ENCODE data around the gene NFE2L3. TPM values are rescaled to one million over a fixed set of nuclear protein-coding genes. Genes with fewer than 3 reads are reported as not detected.

The NFE2L3 gene
- total RNA-seq, 5 donors from 2014 or later (not counting 1 experiment from before 2014, with no cell fraction given): 1.8 to 6.2 (median 5.1) TPM

DNA sequence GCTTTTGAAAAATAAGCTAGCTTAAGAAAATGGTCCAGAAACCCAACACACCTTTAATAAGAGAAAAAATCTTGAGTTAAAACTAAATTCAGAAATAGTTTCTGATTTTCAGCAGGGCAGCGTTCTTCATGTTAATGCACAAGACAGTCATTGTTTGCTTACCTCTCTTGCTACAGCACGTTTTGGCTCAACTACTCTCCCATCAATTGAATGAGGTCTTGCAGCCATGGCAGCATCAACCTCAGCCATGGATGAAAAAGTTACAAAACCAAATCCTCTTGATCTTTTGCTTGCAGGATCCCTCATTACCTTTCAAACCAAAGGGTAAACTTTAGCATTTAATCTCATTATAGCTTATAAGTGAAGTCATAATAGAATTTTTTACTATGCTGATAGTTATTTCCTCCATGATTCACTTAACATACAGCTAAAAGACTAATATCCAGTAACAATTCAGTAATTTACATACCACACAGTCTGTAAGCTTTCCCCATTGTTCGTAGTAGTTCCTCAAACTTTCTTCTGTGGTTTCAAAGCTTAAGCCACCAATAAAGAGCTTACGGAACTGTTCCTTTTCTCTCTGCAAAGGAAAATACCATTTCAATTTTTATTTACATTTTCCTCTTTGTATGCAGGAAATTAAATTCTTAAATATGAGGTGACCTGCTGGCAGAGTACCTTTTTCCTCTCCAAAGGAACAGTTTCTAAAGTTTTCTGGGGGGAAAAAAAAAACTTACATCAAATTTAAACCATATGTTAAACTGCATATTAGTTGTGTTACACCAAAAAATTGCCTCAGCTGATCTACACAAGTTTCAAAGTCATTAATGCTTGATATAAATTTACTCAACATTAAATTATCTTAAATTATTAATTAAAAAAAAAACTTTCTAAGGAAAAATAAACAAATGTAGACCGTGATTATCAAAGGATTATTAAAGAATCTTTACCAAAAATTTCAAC lies 45.4 kb downstream of the NFE2L3 start:
- Histone ChIP-seq H3K27me3 (replicated peaks in 1 of 2; ENCODE audit: control insufficient read depth in 2 of 2, extremely low read depth in 1 of 2, insufficient read depth in 2 of 2, low read length in 1 of 2) (no peaks in the 10 kb centered on the region), H3K27ac (ENCODE audit: low read length) (peak overlapping the region; percentile 35), H3K4me3 (ENCODE audit: control insufficient read depth in 1 of 2, extremely low read depth in 1 of 2, low read length in 1 of 2) (peak overlapping the region; percentile 32 to 44), H3K9me3 (no peaks in the 10 kb centered on the region), H3K4me1 (ENCODE audit: control insufficient read depth in 1 of 2, extremely low read depth in 1 of 2, insufficient read depth in 2 of 2, low read length in 2 of 2) (peaks cover 35 to 51% of the 10 kb centered on the region in 2 experiments), H3K36me3 (ENCODE audit: control insufficient read depth in 2 of 2, extremely low read depth in 1 of 2, insufficient read depth in 1 of 2, low read length in 1 of 2) (peaks cover 6 to 54% of the 10 kb centered on the region in 2 donors)
- ChIA-PET CTCF (interaction anchor here (0.6 to 4.5 kb wide), 30 partner anchors 9 to 964 kb away, joined by 3 to 50 read pairs (median 6); partner anchors contain the start of gene NFE2L3 (in 2 of the 2)), POLR2A (interaction anchor here (0.6 to 4.3 kb wide), 16 partner anchors 9 to 305 kb away, joined by 3 to 58 read pairs (median 5); partner anchors contain the start of genes NFE2L3 (in 1 of the 2) and SNX10 (in 1 of the 2))
- Mint-ChIP-seq H3K36me3 (peaks cover 68% of the 10 kb centered on the region), H3K4me1 (peaks cover 49 to 74% (median 53%) of the 10 kb centered on the region in 3 donors), H3K9me3 (no peaks in the 10 kb centered on the region), H3K27ac (peak overlapping the region; percentile 84 to 100), H3K4me3 (peak overlapping the region; percentile 96 to 100 (median 100)), H3K27me3 (peaks cover 0 to 2% of the 10 kb centered on the region in 2 donors)
- ATAC-seq (replicated peaks in 1 of 4): no peak
- DNase-seq: peak in 1 of 35 experiments; percentile 36
- 0% methylated on average over 1 of the region's 5 CpGs for WGBS (ENCODE audit: insufficient coverage)

- peaks cover 59% of the 10 kb centered on the region for H3K36me3 Mint-ChIP-seq
- H3K4me1 Mint-ChIP-seq: peaks cover 47 to 74% (median 50%) of the 10 kb centered on the region in 3 donors
- DNase-seq (peak in 1 of 35 experiments; percentile 70), ATAC-seq (replicated peaks in 1 of 4) (no peak)
- CTCF ChIA-PET: interaction anchor here (0.6 to 4.5 kb wide), 25 partner anchors 9 to 963 kb away, joined by 3 to 50 read pairs (median 6); partner anchors contain the start of gene NFE2L3 (in 1 of the 2)
- H3K4me3 ChIP-seq (ENCODE audit: control insufficient read depth in 1 of 2, extremely low read depth in 1 of 2, low read length in 1 of 2): peak overlapping the region; percentile 95 to 97
- WGBS (ENCODE audit: insufficient coverage): 0% methylated on average over 1 of the region's 6 CpGs
- no peaks in the 10 kb centered on the region for H3K9me3 ChIP-seq
- H3K27ac ChIP-seq (ENCODE audit: low read length): peak overlapping the region; percentile 99
- peaks cover 29 to 49% of the 10 kb centered on the region in 2 experiments for H3K4me1 ChIP-seq (ENCODE audit: control insufficient read depth in 1 of 2, extremely low read depth in 1 of 2, insufficient read depth in 2 of 2, low read length in 2 of 2)
- POLR2A ChIA-PET: interaction anchor here (0.6 to 4.3 kb wide), 19 partner anchors 10 to 1367 kb away, joined by 3 to 58 read pairs (median 5); partner anchors contain the start of genes CYCS (in 1 of the 2), NFE2L3 (in 1 of the 2) and SNX10 (in 1 of the 2)
- H3K36me3 ChIP-seq (ENCODE audit: control insufficient read depth in 2 of 2, extremely low read depth in 1 of 2, insufficient read depth in 1 of 2, low read length in 1 of 2): peaks cover 6 to 45% of the 10 kb centered on the region in 2 donors
- peaks cover 0 to 2% of the 10 kb centered on the region in 2 donors for H3K27me3 Mint-ChIP-seq
- peak overlapping the region; percentile 96 to 100 (median 100) for H3K4me3 Mint-ChIP-seq
- H3K27me3 ChIP-seq (replicated peaks in 1 of 2; ENCODE audit: control insufficient read depth in 2 of 2, extremely low read depth in 1 of 2, insufficient read depth in 2 of 2, low read length in 1 of 2): no peaks in the 10 kb centered on the region
- H3K27ac Mint-ChIP-seq: peak overlapping the region; percentile 99 to 100
- H3K9me3 Mint-ChIP-seq: no peaks in the 10 kb centered on the region
Measured at GRCh38 chr7:26198133-26198780, 46.3 kb downstream of the NFE2L3 start.

- Histone ChIP-seq H3K27ac (ENCODE audit: low read length) (peak overlapping the region; percentile 99), H3K4me1 (ENCODE audit: control insufficient read depth in 1 of 2, extremely low read depth in 1 of 2, insufficient read depth in 2 of 2, low read length in 2 of 2) (peaks cover 23 to 48% of the 10 kb centered on the region in 2 experiments), H3K9me3 (no peaks in the 10 kb centered on the region), H3K36me3 (ENCODE audit: control insufficient read depth in 2 of 2, extremely low read depth in 1 of 2, insufficient read depth in 1 of 2, low read length in 1 of 2) (peaks cover 6 to 40% of the 10 kb centered on the region in 2 donors), H3K27me3 (replicated peaks in 1 of 2; ENCODE audit: control insufficient read depth in 2 of 2, extremely low read depth in 1 of 2, insufficient read depth in 2 of 2, low read length in 1 of 2) (no peaks in the 10 kb centered on the region), H3K4me3 (ENCODE audit: control insufficient read depth in 1 of 2, extremely low read depth in 1 of 2, low read length in 1 of 2) (peak overlapping the region; percentile 95 to 97)
- 0% methylated on average over 1 of the region's 7 CpGs for WGBS (ENCODE audit: insufficient coverage)
- peak overlapping the region; percentile 99 to 100 for H3K27ac Mint-ChIP-seq
- ATAC-seq (replicated peaks in 1 of 4) (no peak), DNase-seq (no peak)
- CTCF ChIA-PET: interaction anchor here (0.6 to 4.5 kb wide), 20 partner anchors 9 to 963 kb away, joined by 3 to 50 read pairs (median 6); partner anchors contain the start of gene NFE2L3 (in 1 of the 2)
- peaks cover 54% of the 10 kb centered on the region for H3K36me3 Mint-ChIP-seq
- POLR2A ChIA-PET: interaction anchor here (0.6 to 4.3 kb wide), 12 partner anchors 7 to 1367 kb away, joined by 3 to 58 read pairs (median 6); partner anchors contain the start of genes CYCS (in 1 of the 2) and NFE2L3 (in 1 of the 2)
- H3K9me3 Mint-ChIP-seq: no peaks in the 10 kb centered on the region
- peaks cover 47 to 74% (median 50%) of the 10 kb centered on the region in 3 donors for H3K4me1 Mint-ChIP-seq
- peak overlapping the region; percentile 96 to 100 (median 100) for H3K4me3 Mint-ChIP-seq
- H3K27me3 Mint-ChIP-seq: peaks cover 0 to 2% of the 10 kb centered on the region in 2 donors
Measured at GRCh38 chr7:26198781-26199169, 46.8 kb downstream of the NFE2L3 start.

DNA sequence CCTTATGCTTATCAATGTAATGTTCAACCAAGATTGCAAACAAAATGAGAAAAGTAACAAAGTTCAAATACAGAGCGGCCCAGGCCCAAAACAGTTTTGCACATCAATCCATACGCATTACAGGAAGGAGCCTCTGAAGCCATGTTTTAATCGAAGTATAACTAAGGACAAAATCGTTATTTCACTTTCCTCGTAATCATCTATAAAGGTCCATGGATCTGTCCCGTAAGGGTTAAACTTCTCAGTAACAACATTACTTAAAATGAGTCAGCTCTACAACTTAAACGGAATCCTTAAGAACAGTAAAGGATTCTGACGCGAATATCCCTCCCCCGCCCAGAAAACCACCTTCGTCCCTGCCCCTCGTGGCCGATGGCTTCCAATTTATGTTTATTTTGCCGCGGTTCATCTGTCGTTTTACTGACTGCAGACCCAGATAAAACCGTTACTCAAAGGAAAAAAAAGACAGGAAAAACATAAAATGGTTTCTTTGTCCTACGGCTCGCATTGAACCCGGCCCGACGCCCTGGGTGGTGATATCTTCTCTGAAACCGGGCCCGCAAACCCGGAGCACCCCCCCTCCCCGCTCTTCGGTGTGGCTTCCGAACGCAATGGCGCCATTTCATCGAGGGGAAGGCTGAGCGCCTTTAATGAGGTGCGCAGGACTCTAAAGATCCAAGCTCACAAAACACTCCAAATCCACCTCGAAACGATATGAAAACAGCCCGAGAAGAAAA lies 47.5 kb downstream of the NFE2L3 start:
- Mint-ChIP-seq H3K4me1 (peaks cover 47 to 74% (median 49%) of the 10 kb centered on the region in 3 donors), H3K4me3 (peak overlapping the region; percentile 96 to 100 (median 100)), H3K27me3 (peaks cover 0 to 2% of the 10 kb centered on the region in 2 donors), H3K27ac (peak overlapping the region; percentile 99 to 100), H3K36me3 (peaks cover 47% of the 10 kb centered on the region), H3K9me3 (no peaks in the 10 kb centered on the region)
- ATAC-seq (replicated peaks in 1 of 4) (no peak), DNase-seq (peak; percentile 43 to 83 (median 67))
- H3K4me1 ChIP-seq (ENCODE audit: control insufficient read depth in 1 of 2, extremely low read depth in 1 of 2, insufficient read depth in 2 of 2, low read length in 2 of 2): peaks cover 16 to 51% of the 10 kb centered on the region in 2 experiments
- no peaks in the 10 kb centered on the region for H3K27me3 ChIP-seq (replicated peaks in 1 of 2; ENCODE audit: control insufficient read depth in 2 of 2, extremely low read depth in 1 of 2, insufficient read depth in 2 of 2, low read length in 1 of 2)
- H3K36me3 ChIP-seq (ENCODE audit: control insufficient read depth in 2 of 2, extremely low read depth in 1 of 2, insufficient read depth in 1 of 2, low read length in 1 of 2): peaks cover 6 to 35% of the 10 kb centered on the region in 2 donors
- WGBS (ENCODE audit: insufficient coverage): 0% methylated on average over 14 of the region's 36 CpGs
- H3K27ac ChIP-seq (ENCODE audit: low read length): peak overlapping the region; percentile 99
- H3K9me3 ChIP-seq: no peaks in the 10 kb centered on the region
- POLR2A ChIA-PET: interaction anchor here (0.6 to 4.3 kb wide), 11 partner anchors 8 to 1074 kb away, joined by 3 to 58 read pairs (median 5); partner anchors contain the start of gene CYCS (in 1 of the 2)
- CTCF ChIA-PET: interaction anchor here (0.6 to 4.5 kb wide), 17 partner anchors 8 to 962 kb away, joined by 3 to 50 read pairs (median 6); no protein-coding TSS in a partner anchor
- H3K4me3 ChIP-seq (ENCODE audit: control insufficient read depth in 1 of 2, extremely low read depth in 1 of 2, low read length in 1 of 2): peak overlapping the region; percentile 95 to 97

- Histone ChIP-seq H3K9me3 (no peaks in the 10 kb centered on the region), H3K4me3 (ENCODE audit: control insufficient read depth in 1 of 2, extremely low read depth in 1 of 2, low read length in 1 of 2) (peak overlapping the region; percentile 95 to 97), H3K27ac (ENCODE audit: low read length) (peak overlapping the region; percentile 99), H3K4me1 (ENCODE audit: control insufficient read depth in 1 of 2, extremely low read depth in 1 of 2, insufficient read depth in 2 of 2, low read length in 2 of 2) (peaks cover 16 to 56% of the 10 kb centered on the region in 2 experiments), H3K36me3 (ENCODE audit: control insufficient read depth in 2 of 2, extremely low read depth in 1 of 2, insufficient read depth in 1 of 2, low read length in 1 of 2) (peaks cover 6 to 30% of the 10 kb centered on the region in 2 donors), H3K27me3 (replicated peaks in 1 of 2; ENCODE audit: control insufficient read depth in 2 of 2, extremely low read depth in 1 of 2, insufficient read depth in 2 of 2, low read length in 1 of 2) (no peaks in the 10 kb centered on the region)
- ATAC-seq (replicated peaks in 1 of 4): peak; percentile 34 to 41 (median 36)
- WGBS (ENCODE audit: insufficient coverage): 0% methylated on average over 6 of the region's 29 CpGs
- ChIA-PET CTCF (interaction anchor here in 1 of 2 donors (0.6 to 4.5 kb wide), 6 partner anchors 9 to 171 kb away, joined by 3 to 50 read pairs (median 4); no protein-coding TSS in a partner anchor), POLR2A (interaction anchor here (0.6 to 4.3 kb wide), 10 partner anchors 8 to 464 kb away, joined by 3 to 58 read pairs (median 5); no protein-coding TSS in a partner anchor)
- Mint-ChIP-seq H3K4me3 (peak overlapping the region; percentile 96 to 100 (median 100)), H3K9me3 (no peaks in the 10 kb centered on the region), H3K27me3 (peaks cover 0 to 2% of the 10 kb centered on the region in 2 donors), H3K4me1 (peaks cover 50 to 74% (median 51%) of the 10 kb centered on the region in 3 donors), H3K36me3 (peaks cover 47% of the 10 kb centered on the region), H3K27ac (peak overlapping the region; percentile 99 to 100)
- peak; percentile 51 to 85 (median 74) for DNase-seq
Measured at GRCh38 chr7:26200038-26200443, 48.0 kb downstream of the NFE2L3 start.
